Measurements from ENCODE around the gene AFAP1L1. TPM values are rescaled to one million over a fixed set of nuclear protein-coding genes. Genes with fewer than 3 reads are reported as not detected.

AFAP1L1 gene
- total and polyA plus RNA-seq, 4 donors: 2.1 to 11.6 (median 4.0) TPM

DNA sequence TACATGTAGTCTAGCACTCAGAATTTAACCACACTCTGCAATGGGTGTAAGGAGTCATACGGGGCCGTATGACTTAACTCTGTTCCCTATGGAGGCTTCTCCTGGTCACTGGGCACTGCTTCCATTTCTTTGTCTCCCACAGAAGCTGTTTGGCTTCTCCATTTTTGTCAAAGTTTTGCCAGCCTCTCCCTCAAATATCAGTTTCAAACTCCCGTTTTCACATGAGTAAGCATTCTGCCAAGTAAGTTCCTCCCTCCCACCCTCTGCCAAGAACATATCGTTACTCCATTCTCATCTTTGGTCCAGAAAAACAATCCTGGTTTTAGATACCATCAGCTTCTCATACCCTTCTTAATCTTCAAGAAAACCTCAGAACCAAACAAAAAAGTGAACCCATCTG lies 6.1 kb downstream of the AFAP1L1 start:
- Histone ChIP-seq H3K36me3 (ENCODE audit: control insufficient read depth in 4 of 4, insufficient read depth in 3 of 4, low read depth in 1 of 4, low read length in 3 of 4) (no peaks in the 10 kb centered on the region), H3K9ac (ENCODE audit: low read depth in 1 of 2, low read length in 2 of 2) (no peak overlapping the region), H3K4me3 (ENCODE audit: low read depth in 1 of 3, low read length in 3 of 3) (no peak overlapping the region), H3K27me3 (ENCODE audit: control insufficient read depth in 4 of 4, insufficient read depth in 4 of 4, low read length in 3 of 4) (no peaks in the 10 kb centered on the region), H3K27ac (ENCODE audit: low read depth in 1 of 2, low read length in 2 of 2) (no peak overlapping the region), H3K4me1 (ENCODE audit: control insufficient read depth in 4 of 4, insufficient read depth in 4 of 4, low read length in 3 of 4) (no peaks in the 10 kb centered on the region), H3K9me3 (ENCODE audit: control insufficient read depth in 4 of 4, low read length in 3 of 4) (no peaks in the 10 kb centered on the region)
- DNase-seq (ENCODE audit: low spot score): no peak
- TF ChIP-seq HNF4A (conservative IDR thresholded peaks at IDR 0.05) (no peak), SP1 (IDR thresholded peaks at IDR 0.05) (no peak), EGR1 (IDR thresholded peaks at IDR 0.05; ENCODE audit: low read depth in 2 of 2) (no peak), FOXA1 (IDR thresholded peaks at IDR 0.05) (no peak), YY1 (IDR thresholded peaks at IDR 0.05) (no peak), JUND (IDR thresholded peaks at IDR 0.05) (no peak), FOXA2 (IDR thresholded peaks at IDR 0.05) (no peak), GABPA (IDR thresholded peaks at IDR 0.05 in 1 of 2, conservative IDR thresholded peaks at IDR 0.05 in 1 of 2) (no peak), TAF1 (conservative IDR thresholded peaks at IDR 0.05) (no peak), RAD21 (IDR thresholded peaks at IDR 0.05) (no peak), RXRA (IDR thresholded peaks at IDR 0.05) (no peak), HNF4G (IDR thresholded peaks at IDR 0.05) (no peak), NR2F2 (IDR thresholded peaks at IDR 0.05) (no peak)
- TF ChIP-seq, protein P1, sequence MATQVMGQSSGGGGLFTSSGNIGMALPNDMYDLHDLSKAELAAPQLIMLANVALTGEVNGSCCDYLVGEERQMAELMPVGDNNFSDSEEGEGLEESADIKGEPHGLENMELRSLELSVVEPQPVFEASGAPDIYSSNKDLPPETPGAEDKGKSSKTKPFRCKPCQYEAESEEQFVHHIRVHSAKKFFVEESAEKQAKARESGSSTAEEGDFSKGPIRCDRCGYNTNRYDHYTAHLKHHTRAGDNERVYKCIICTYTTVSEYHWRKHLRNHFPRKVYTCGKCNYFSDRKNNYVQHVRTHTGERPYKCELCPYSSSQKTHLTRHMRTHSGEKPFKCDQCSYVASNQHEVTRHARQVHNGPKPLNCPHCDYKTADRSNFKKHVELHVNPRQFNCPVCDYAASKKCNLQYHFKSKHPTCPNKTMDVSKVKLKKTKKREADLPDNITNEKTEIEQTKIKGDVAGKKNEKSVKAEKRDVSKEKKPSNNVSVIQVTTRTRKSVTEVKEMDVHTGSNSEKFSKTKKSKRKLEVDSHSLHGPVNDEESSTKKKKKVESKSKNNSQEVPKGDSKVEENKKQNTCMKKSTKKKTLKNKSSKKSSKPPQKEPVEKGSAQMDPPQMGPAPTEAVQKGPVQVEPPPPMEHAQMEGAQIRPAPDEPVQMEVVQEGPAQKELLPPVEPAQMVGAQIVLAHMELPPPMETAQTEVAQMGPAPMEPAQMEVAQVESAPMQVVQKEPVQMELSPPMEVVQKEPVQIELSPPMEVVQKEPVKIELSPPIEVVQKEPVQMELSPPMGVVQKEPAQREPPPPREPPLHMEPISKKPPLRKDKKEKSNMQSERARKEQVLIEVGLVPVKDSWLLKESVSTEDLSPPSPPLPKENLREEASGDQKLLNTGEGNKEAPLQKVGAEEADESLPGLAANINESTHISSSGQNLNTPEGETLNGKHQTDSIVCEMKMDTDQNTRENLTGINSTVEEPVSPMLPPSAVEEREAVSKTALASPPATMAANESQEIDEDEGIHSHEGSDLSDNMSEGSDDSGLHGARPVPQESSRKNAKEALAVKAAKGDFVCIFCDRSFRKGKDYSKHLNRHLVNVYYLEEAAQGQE (IDR thresholded peaks at IDR 0.05): no peak
- TF ChIP-seq, protein P2, sequence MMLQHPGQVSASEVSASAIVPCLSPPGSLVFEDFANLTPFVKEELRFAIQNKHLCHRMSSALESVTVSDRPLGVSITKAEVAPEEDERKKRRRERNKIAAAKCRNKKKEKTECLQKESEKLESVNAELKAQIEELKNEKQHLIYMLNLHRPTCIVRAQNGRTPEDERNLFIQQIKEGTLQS (IDR thresholded peaks at IDR 0.05): no peak
- TF ChIP-seq, protein P3, sequence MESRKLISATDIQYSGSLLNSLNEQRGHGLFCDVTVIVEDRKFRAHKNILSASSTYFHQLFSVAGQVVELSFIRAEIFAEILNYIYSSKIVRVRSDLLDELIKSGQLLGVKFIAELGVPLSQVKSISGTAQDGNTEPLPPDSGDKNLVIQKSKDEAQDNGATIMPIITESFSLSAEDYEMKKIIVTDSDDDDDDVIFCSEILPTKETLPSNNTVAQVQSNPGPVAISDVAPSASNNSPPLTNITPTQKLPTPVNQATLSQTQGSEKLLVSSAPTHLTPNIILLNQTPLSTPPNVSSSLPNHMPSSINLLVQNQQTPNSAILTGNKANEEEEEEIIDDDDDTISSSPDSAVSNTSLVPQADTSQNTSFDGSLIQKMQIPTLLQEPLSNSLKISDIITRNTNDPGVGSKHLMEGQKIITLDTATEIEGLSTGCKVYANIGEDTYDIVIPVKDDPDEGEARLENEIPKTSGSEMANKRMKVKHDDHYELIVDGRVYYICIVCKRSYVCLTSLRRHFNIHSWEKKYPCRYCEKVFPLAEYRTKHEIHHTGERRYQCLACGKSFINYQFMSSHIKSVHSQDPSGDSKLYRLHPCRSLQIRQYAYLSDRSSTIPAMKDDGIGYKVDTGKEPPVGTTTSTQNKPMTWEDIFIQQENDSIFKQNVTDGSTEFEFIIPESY (IDR thresholded peaks at IDR 0.05): no peak
- TF ChIP-seq, protein P4, sequence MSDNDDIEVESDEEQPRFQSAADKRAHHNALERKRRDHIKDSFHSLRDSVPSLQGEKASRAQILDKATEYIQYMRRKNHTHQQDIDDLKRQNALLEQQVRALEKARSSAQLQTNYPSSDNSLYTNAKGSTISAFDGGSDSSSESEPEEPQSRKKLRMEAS (IDR thresholded peaks at IDR 0.05): no peak
- TF ChIP-seq, protein P5, sequence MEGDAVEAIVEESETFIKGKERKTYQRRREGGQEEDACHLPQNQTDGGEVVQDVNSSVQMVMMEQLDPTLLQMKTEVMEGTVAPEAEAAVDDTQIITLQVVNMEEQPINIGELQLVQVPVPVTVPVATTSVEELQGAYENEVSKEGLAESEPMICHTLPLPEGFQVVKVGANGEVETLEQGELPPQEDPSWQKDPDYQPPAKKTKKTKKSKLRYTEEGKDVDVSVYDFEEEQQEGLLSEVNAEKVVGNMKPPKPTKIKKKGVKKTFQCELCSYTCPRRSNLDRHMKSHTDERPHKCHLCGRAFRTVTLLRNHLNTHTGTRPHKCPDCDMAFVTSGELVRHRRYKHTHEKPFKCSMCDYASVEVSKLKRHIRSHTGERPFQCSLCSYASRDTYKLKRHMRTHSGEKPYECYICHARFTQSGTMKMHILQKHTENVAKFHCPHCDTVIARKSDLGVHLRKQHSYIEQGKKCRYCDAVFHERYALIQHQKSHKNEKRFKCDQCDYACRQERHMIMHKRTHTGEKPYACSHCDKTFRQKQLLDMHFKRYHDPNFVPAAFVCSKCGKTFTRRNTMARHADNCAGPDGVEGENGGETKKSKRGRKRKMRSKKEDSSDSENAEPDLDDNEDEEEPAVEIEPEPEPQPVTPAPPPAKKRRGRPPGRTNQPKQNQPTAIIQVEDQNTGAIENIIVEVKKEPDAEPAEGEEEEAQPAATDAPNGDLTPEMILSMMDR (IDR thresholded peaks at IDR 0.05; ENCODE audit: low read depth, low read length, missing input control): no peak
- 69% methylated on average over 4 of the region's 4 CpGs for WGBS

Measured in liver (tissue), 9 donors.